ENCODE data around the gene SBK3.
"Not testable (repeated sequence)": the region's sequence is repeated elsewhere in the genome, so short reads cannot be mapped to it uniquely, and the experiment has no call there.

The SBK3 gene

DNA sequence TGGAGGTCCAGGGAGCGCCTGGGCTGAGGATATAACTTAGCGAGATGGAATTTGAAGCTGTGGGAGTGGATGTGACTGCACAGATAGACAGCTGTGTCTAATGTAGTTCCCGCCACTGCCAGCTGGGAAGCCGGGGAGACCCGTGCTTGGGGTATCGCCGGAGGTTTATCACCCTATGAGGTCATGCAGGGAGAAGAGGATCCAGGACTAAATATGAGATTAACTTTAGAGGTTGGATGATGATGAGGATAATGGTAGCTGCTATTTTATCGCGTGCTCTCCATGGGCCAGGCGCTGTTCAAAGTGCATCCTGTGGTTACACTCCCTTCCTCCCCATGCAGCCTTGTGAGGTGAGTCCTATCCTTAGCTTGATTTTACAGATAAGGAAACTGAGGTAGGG, 37.2 kb downstream of the SBK3 start:
- no peak for DNase-seq

DNA sequence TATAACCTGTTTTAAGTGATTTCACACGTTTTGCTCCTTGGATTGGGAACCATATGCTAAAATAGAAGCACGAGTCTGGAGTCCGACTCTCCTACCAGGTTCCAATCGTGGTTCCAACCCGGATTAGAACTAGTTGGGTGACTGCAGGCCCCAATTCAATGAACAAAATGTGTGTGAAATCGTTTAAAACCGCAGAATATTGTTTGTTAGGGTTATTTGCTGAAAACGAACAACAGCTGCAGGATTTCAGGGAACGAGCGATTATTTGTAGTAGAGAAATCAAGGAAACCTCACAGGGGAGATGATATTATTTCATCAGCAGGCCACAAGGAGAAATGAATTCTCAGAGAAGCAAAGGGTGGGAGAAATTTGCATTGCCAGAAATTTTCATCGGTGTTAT, 40.4 kb downstream of the SBK3 start:
- no peak for DNase-seq

DNA sequence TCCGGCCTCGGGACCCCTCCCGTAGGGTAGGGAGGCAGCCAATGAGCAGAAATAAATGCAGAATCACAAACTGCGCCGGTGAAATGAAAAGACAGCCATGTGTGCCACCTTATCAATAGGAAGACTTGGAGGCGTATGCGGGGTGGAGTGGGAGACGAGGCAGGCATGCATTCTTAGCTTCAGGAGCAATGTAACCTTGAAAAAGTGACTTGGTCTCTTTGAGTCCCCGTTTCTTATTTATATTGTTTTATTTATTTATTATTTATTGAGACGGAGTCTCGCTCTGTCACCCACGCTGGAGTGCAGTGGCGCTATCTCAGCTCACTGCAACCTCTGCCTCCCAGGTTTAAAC, 41.1 kb downstream of the SBK3 start:
- DNase-seq, result no peak

GRCh38 chr19:55503502-55504251, 41.7 kb downstream of the SBK3 start:
- DNase-seq, result peak; percentile 96

- no peak for DNase-seq
Measured at GRCh38 chr19:55503157-55503501, 42.2 kb downstream of the SBK3 start.

- DNase-seq, result no peak
Measured at GRCh38 chr19:55502197-55502952, 43.0 kb downstream of the SBK3 start.

- DNase-seq, result no peak
Measured at GRCh38 chr19:55500368-55500952, 44.9 kb downstream of the SBK3 start.

DNA sequence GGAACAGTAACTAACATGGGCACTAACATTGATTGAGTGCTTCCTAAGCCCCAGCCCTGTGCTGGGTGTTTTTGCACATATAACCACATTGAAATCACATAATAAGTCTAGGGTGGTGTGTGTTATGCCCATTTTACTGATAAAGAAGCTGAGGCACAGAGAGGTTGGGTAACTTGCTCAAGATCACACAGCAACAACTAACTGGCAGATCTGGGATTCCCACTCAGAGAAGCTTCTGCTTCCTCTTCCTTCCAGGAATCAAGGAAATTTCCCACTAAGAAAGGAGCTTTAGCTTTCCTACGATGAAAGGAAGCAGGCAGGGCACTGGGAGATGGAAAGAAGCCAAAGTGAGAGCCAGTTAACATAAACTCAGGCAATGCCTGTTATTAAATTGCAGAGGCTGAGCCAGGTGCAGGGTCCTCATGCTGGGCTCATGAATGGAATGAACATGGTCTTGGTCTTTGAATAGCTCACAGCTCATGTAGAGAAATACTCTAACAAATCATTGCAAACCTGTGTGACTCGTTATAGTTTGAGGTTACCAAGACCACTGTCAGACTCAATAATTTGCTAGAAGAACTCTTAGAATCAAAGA, 47.0 kb downstream of the SBK3 start:
- no peak for DNase-seq

DNA sequence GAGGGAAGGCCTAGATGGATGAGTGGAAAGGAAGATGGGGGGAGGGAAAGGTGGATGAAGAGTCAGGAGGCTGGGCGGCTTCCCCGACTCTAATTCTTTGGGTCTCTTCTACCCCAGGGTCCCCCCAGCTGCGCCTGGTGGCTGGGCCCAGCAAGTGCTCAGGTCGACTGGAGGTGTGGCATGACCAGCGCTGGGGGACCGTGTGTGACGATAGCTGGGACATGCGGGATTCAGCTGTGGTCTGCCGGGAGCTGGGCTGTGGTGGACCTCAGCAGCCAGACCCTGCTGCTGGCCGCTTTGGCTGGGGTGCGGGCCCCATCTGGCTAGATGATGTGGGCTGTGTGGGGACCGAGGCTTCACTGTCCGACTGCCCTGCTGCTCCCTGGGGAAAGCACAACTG, 47.6 kb downstream of the SBK3 start:
- no peak for DNase-seq

DNA sequence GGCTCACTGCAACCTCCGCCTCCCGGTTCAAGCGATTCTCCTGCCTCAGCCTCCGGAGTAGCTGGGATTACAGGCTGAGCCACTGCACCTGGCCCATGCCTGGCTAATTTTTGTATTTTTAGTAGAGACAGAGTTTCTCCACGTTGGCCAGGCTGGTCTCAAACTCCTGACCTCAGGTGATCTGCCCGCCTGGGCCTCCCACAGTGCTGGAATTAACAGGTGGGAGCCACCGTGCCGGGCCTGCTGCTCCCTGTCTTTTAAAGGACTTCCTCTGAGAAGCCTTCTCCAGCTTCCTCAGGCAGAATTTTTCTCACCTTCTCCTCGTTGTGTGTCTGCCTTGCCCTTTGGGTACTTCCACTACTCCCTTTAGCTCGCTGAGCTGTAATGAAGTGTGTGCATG, 48.5 kb downstream of the SBK3 start:
- not testable (repeated sequence) for DNase-seq

GRCh38 chr19:55495646-55496349, 49.5 kb downstream of the SBK3 start:
- DNase-seq, result no peak

GRCh38 chr19:55494172-55494761, 51.1 kb downstream of the SBK3 start:
- DNase-seq, result no peak

DNA sequence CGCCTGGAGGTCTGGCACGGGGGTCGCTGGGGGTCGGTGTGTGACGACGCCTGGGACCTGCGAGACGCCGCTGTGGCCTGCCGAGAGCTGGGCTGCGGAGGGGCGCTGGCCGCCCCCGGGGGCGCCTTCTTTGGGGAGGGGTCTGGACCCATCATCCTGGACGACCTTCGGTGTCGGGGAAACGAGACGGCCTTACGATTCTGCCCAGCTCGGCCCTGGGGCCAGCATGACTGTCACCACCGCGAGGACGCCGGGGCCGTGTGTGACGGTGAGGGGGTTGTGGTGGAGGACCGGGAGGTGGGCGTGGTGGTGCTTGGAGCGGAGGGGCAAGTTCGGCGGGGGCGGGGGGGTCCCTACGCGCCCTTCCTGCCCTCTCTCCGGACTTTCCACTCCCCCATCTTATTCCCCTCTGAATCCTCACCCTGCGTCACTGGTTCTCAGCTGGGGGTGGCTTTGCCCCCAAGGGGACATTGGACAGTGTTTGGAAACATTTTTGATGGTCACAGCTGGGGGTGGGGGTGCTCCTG, 51.6 kb downstream of the SBK3 start:
- DNase-seq, result no peak

DNA sequence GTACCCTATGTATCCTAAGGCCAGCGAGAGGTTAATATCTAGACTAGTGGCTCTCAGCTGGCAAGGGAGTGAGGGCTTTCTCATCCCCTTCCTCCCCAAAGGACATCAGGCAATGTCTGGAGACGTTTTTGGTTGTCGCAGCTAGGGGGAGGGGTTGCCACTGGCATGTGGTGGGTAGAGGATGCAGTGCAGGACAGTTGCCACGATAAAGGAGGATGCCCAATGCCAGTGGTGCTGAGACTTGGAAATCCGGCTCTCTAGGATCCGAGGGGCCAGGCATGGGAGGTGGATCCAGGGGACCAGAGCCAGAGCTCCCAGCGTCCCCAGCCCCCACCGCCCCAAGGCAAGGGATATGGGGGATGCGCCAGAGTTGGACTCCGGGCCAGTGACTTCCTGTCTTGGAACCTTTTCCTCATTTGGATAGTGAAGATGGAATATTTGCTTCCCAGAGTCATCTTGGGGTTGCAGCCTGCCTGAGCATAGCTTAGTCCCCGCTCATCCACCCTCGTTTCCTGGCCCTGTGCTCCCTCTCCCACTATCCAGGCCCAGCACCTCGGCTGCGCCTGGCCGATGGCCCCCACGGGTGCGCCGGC, 52.2 kb downstream of the SBK3 start:
- DNase-seq, result peak; percentile 77

DNA sequence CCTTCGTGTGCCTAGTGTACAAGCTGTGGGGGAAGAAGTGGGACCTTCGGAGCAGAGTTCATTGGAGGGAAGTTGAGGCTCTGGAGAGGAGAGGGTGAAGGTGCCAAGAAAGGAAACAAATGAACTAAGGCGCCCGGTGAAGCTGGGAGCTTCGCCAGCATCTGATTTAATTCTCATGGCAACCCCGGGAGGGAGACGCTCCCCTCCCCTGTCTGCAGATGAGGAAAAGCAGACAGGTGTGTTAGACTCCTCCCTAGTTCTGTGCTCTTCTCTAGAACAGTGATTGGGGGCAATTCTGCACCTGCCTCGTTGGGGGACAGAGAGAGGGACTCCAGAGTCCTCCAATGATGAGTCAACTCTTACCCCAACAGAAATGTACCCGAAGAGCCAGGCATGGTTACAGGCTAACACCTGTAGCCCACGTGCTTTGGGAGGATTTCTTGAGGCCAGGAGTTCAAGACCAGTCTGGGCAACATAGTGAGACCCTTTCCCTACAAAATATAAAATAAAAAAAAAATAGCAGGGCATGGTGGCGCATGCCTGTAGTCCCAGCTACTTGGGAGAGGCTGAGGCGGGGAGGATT, 52.9 kb downstream of the SBK3 start:
- no peak for DNase-seq

GRCh38 chr19:55491546-55492360, 53.6 kb downstream of the SBK3 start:
- DNase-seq, result no peak
